IMR-90 (cell line): ENCODE data around the gene LPIN1. TPM values are rescaled to one million over a fixed set of nuclear protein-coding genes. Genes with fewer than 3 reads are reported as not detected.

ENCODE experiments used
- ATAC-seq: fragments of 200-7000 bp; cut with Tn5 transposase; 2 replicates; pipeline ENCODE4 v1.9.1; 2020; ENCODE audit warnings: low read depth, mild to moderate bottlenecking, moderate library complexity
- BruUV-seq: library from RNA; stranded (reverse); fragments of 400-500 nt; replicated peaks from 2 replicates; lab custom pipeline; 2021; lab: Mats Ljungman, UMichigan
- CTCF ChIA-PET: fragments of 300-600 bp; formaldehyde crosslinking; extraction: SDS; loops from one replicate; lab custom pipeline; 2021; ENCODE audit warnings: antibody characterized with exemption; lab: Yijun Ruan, JAX
- POLR2A ChIA-PET: fragments of 300-600 bp; sonication (Branson Sonifier 250); formaldehyde crosslinking; loops from one replicate; lab custom pipeline; 2022; ENCODE audit warnings: antibody characterized with exemption; ENCODE audit not compliant: unreplicated experiment; lab: Charles Lee
- DNase-seq: peaks from one replicate; pipeline ENCODE4 v3.0.0; 2013
- H2AFZ ChIP-seq: replicated peaks from 2 replicates; pipeline ENCODE3; 2013; ENCODE audit warnings: low read length, mild to moderate bottlenecking; ENCODE audit not compliant: poor library complexity
- H2AK5ac ChIP-seq: 2 replicates; pipeline ENCODE4 v1.6.1; 2013; ENCODE audit warnings: low read depth, low read length, inconsistent platforms
- H2AK9ac ChIP-seq: replicated peaks from 2 replicates; pipeline ENCODE3; 2013; ENCODE audit warnings: mild to moderate bottlenecking, low read depth, low read length, moderate library complexity; ENCODE audit not compliant: poor library complexity
- H2BK120ac ChIP-seq: 2 replicates; pipeline ENCODE4 v1.6.1; 2013; ENCODE audit warnings: low read depth, low read length, inconsistent platforms
- H2BK15ac ChIP-seq: 3 replicates; pipeline ENCODE4 v1.6.1; 2013; ENCODE audit warnings: low read depth, low read length, inconsistent platforms
- H2BK20ac ChIP-seq: 2 replicates; pipeline ENCODE4 v1.6.1; 2013; ENCODE audit warnings: low read depth, mild to moderate bottlenecking, inconsistent platforms, low read length, moderate library complexity
- H2BK5ac ChIP-seq: 2 replicates; pipeline ENCODE4 v1.6.1; 2013; ENCODE audit warnings: mild to moderate bottlenecking, low read depth, low read length, inconsistent platforms; ENCODE audit not compliant: poor library complexity, severe bottlenecking
- H3K14ac ChIP-seq: replicated peaks from 2 replicates; pipeline ENCODE4 v1.6.1; 2013; ENCODE audit warnings: low read depth, low read length, inconsistent platforms
- H3K18ac ChIP-seq: 2 replicates; pipeline ENCODE4 v1.6.1; 2013; ENCODE audit warnings: low read depth, low read length, control low read depth
- H3K23ac ChIP-seq: 2 replicates; pipeline ENCODE4 v1.6.1; 2013; ENCODE audit warnings: low read depth, low read length, inconsistent platforms
- H3K27ac ChIP-seq: 2 replicates; pipeline ENCODE4 v1.5.1; 2013; ENCODE audit warnings: mild to moderate bottlenecking, control low read depth, low read length; ENCODE audit not compliant: insufficient read depth
- H3K27me3 ChIP-seq: 2 replicates; pipeline ENCODE4 v1.6.1; 2013; ENCODE audit warnings: low read length; ENCODE audit not compliant: control insufficient read depth, insufficient read depth
- H3K36me3 ChIP-seq: 2 replicates; pipeline ENCODE4 v1.6.1; 2013; ENCODE audit warnings: low read length, mixed read lengths; ENCODE audit not compliant: control insufficient read depth, insufficient read depth
- H3K4ac ChIP-seq: 2 replicates; pipeline ENCODE4 v1.6.1; 2013; ENCODE audit warnings: low read depth, low read length, inconsistent platforms
- H3K4me1 ChIP-seq: 2 replicates; pipeline ENCODE4 v1.6.1; 2013; ENCODE audit warnings: low read length, mixed read lengths; ENCODE audit not compliant: control insufficient read depth, insufficient read depth
- H3K4me2 ChIP-seq: 2 replicates; pipeline ENCODE4 v1.6.1; 2013; ENCODE audit warnings: low read depth, mild to moderate bottlenecking, control low read depth, low read length, moderate library complexity
- H3K4me3 ChIP-seq: 2 replicates; pipeline ENCODE4 v1.5.1; 2013; ENCODE audit warnings: low read depth, mild to moderate bottlenecking, control low read depth, low read length, moderate library complexity; ENCODE audit not compliant: insufficient read depth
- H3K56ac ChIP-seq: 2 replicates; pipeline ENCODE4 v1.6.1; 2013; ENCODE audit warnings: low read length, inconsistent platforms; ENCODE audit not compliant: insufficient read depth; ENCODE audit errors: extremely low read depth
- H3K79me1 ChIP-seq, 2 experiments: 2 replicates each; pipeline ENCODE4 v1.6.1; 2013; ENCODE audit warnings: low read length in 2 of 2, inconsistent platforms in 1 of 2, low read depth in 1 of 2
- H3K9ac ChIP-seq: 2 replicates; pipeline ENCODE4 v1.6.1; 2013; ENCODE audit warnings: low read depth, low read length, control low read depth
- H3K9me1 ChIP-seq: 2 replicates; pipeline ENCODE4 v1.6.1; 2013; ENCODE audit warnings: low read length, inconsistent platforms; ENCODE audit not compliant: insufficient read depth
- H3K9me3 ChIP-seq: 2 replicates; pipeline ENCODE4 v1.6.1; 2013; ENCODE audit warnings: low read length; ENCODE audit not compliant: control insufficient read depth, insufficient read depth
- H4K20me1 ChIP-seq: 2 replicates; pipeline ENCODE4 v1.6.1; 2013; ENCODE audit warnings: low read length, inconsistent platforms; ENCODE audit not compliant: insufficient read depth
- H4K5ac ChIP-seq: 2 replicates; pipeline ENCODE4 v1.6.1; 2013; ENCODE audit warnings: mild to moderate bottlenecking, low read depth, low read length, control low read depth
- H4K8ac ChIP-seq, 2 experiments: 2 replicates each; pipeline ENCODE4 v1.6.1; 2013; ENCODE audit warnings: low read depth in 2 of 2, low read length in 2 of 2, control low read depth in 1 of 2, inconsistent platforms in 1 of 2
- H4K91ac ChIP-seq: 2 replicates; pipeline ENCODE4 v1.6.1; 2013; ENCODE audit warnings: low read depth, low read length, inconsistent platforms; ENCODE audit not compliant: insufficient read depth
- BHLHE40 ChIP-seq: fragments of 150-350 bp; IDR thresholded peaks from 2 replicates; pipeline ENCODE4 v1.6.1; 2016; ENCODE audit warnings: mild to moderate bottlenecking, low read depth, low read length
- CEBPB ChIP-seq: IDR thresholded peaks from 2 replicates; pipeline ENCODE4 v1.6.1; 2012; ENCODE audit warnings: low read depth, low read length, improper control_type of control experiment
- CHD1 ChIP-seq: IDR thresholded peaks from 2 replicates; pipeline ENCODE4 v1.6.1; 2012; ENCODE audit warnings: low read depth, low read length, improper control_type of control experiment
- CTCF ChIP-seq: conservative IDR thresholded peaks from 2 replicates; pipeline ENCODE4 v1.5.1; 2012; ENCODE audit warnings: mild to moderate bottlenecking, low read depth, low read length, improper control_type of control experiment
- ELK1 ChIP-seq: fragments of 150-350 bp; IDR thresholded peaks from 2 replicates; pipeline ENCODE4 v1.6.1; 2016; ENCODE audit warnings: low read depth, mild to moderate bottlenecking, low read length, moderate library complexity, borderline replicate concordance
- FOS ChIP-seq: fragments of 150-350 bp; IDR thresholded peaks from 2 replicates; pipeline ENCODE4 v1.6.1; 2016; ENCODE audit warnings: low read depth, low read length
- MAFK ChIP-seq: IDR thresholded peaks from 2 replicates; pipeline ENCODE4 v1.6.1; 2012; ENCODE audit warnings: low read depth, low read length, improper control_type of control experiment
- MAZ ChIP-seq: IDR thresholded peaks from 2 replicates; pipeline ENCODE4 v1.6.1; 2012; ENCODE audit warnings: low read depth, mild to moderate bottlenecking, low read length, improper control_type of control experiment, moderate library complexity, borderline replicate concordance
- MXI1 ChIP-seq: IDR thresholded peaks from 2 replicates; pipeline ENCODE4 v1.6.1; 2012; ENCODE audit warnings: low read depth, mild to moderate bottlenecking, low read length, moderate library complexity, borderline replicate concordance
- NFE2L2 ChIP-seq: fragments of 150-350 bp; IDR thresholded peaks from 2 replicates; pipeline ENCODE4 v1.6.1; 2016; ENCODE audit warnings: low read depth, mild to moderate bottlenecking, low read length
- POLR2A ChIP-seq: IDR thresholded peaks from 2 replicates; pipeline ENCODE4 v1.6.1; 2012; ENCODE audit warnings: mild to moderate bottlenecking, low read depth, low read length
- RAD21 ChIP-seq: IDR thresholded peaks from 2 replicates; pipeline ENCODE4 v1.6.1; 2012; ENCODE audit warnings: low read length, improper control_type of control experiment
- RCOR1 ChIP-seq: IDR thresholded peaks from 2 replicates; pipeline ENCODE4 v1.6.1; 2012; ENCODE audit warnings: mild to moderate bottlenecking, low read length, improper control_type of control experiment; ENCODE audit not compliant: insufficient replicate concordance
- RFX5 ChIP-seq: IDR thresholded peaks from 2 replicates; pipeline ENCODE4 v1.8.0; 2012; ENCODE audit warnings: low read depth, mild to moderate bottlenecking, low read length, moderate library complexity
- SMC3 ChIP-seq: fragments of 150-350 bp; IDR thresholded peaks from 2 replicates; pipeline ENCODE4 v1.6.1; 2016; ENCODE audit warnings: low read depth, mild to moderate bottlenecking, antibody characterized with exemption, low read length, moderate library complexity
- USF2 ChIP-seq: fragments of 150-350 bp; IDR thresholded peaks from 2 replicates; pipeline ENCODE4 v1.6.1; 2017; ENCODE audit warnings: mild to moderate bottlenecking, antibody characterized with exemption, low read length, low read depth
- WGBS, 2 experiments: methylation state at CpG; one replicate each; pipeline versions ENCODE4 v1.1.5 to v1.1.7; 2013; ENCODE audit warnings: missing lambda C conversion rate in 2 of 2; ENCODE audit not compliant: insufficient read length in 1 of 2; ENCODE audit errors: extremely low coverage in 2 of 2; 5-methylcytosine and 5-hydroxymethylcytosine counted together
- dilution Hi-C: fragments of 300-500 bp; cut with HindIII; formaldehyde crosslinking; loops from one replicate; pipeline ENCODE4 v1.14.3; 2018; ENCODE audit warnings: low sequenced_read_pairs; ENCODE audit not compliant: unreplicated experiment
- in situ Hi-C: fragments of 300-500 bp; cut with MboI; formaldehyde crosslinking; loops from 3 replicates; pipeline ENCODE4 v1.14.3; 2019; ENCODE audit warnings: low sequenced_read_pairs, inconsistent platforms, mixed read lengths
- intact Hi-C: fragments of 100-400 bp; cut with micrococcal nuclease; formaldehyde crosslinking; loops from 2 replicates; pipeline ENCODE4 v1.10.0; 2022
- polyA plus RNA-seq, 3 experiments: library from polyadenylated mRNA; depleted of rRNA; stranded (reverse); fragments of >200 nt; gene quantifications; 2 replicates each; pipeline ENCODE4 v1.2.3, GENCODE V29; 2012; ENCODE audit warnings: low replicate concordance in 1 of 3
- total RNA-seq: library from RNA; depleted of rRNA; stranded (reverse); fragments of >200 nt; gene quantifications from 2 replicates; pipeline ENCODE4 v1.2.3, GENCODE V29; 2012

Gene LPIN1
- total and polyA plus RNA-seq, 2 of the 4 experiments (the other 2 are of a cell fraction): 21.3 to 25.1 TPM

- CTCF ChIA-PET: interaction anchor here (0.9 to 1.8 kb wide), 2 partner anchors 13 to 20 kb away, joined by 3 to 5 read pairs; no protein-coding TSS in a partner anchor
- POLR2A ChIA-PET: no interaction called here
These were observed 12.2 kb downstream of the LPIN1 start for GRCh38 chr2:11758647-11759046.

More at GRCh38 chr2:11758647-11759046, 12.2 kb downstream of the LPIN1 start:
- Histone ChIP-seq H3K4me1 (peaks cover 9% of the 10 kb centered on the region), H3K4ac (no peak overlapping the region), H2AFZ (no peak overlapping the region), H3K18ac (no peak overlapping the region), H4K8ac (no peak overlapping the region), H3K27ac (no peak overlapping the region), H3K9me1 (peaks cover 18% of the 10 kb centered on the region), H3K56ac (no peak overlapping the region), H3K9ac (no peak overlapping the region), H3K36me3 (peaks cover 4% of the 10 kb centered on the region; the same call in 1 of the 2 replicates), H4K91ac (no peak overlapping the region), H3K23ac (no peak overlapping the region), H2BK5ac (no peak overlapping the region), H2BK20ac (no peak overlapping the region), H4K20me1 (peaks cover 31% of the 10 kb centered on the region), H2BK120ac (no peak overlapping the region), H3K9me3 (no peaks in the 10 kb centered on the region), H3K14ac (no peak overlapping the region), H3K79me1 (peaks cover 28 to 58% of the 10 kb centered on the region in 2 experiments), H3K4me3 (no peak overlapping the region), H2AK9ac (no peak overlapping the region), H4K5ac (no peak overlapping the region), H3K4me2 (no peak overlapping the region), H3K27me3 (no peaks in the 10 kb centered on the region), H2BK15ac (no peak overlapping the region), H2AK5ac (no peak overlapping the region)
- BruUV-seq: no TSS peak
- 83% methylated on average over 1 of the region's 4 CpGs; no CpG with 5 or more reads in 1 of the 2 experiments for WGBS, 2 experiments
- dilution Hi-C loops: no loop called here
- no peak for DNase-seq
- no peak for TF ChIP-seq CTCF
- TF ChIP-seq MAFK: no peak
- no peak for TF ChIP-seq MXI1
- no peak for TF ChIP-seq CEBPB
- no peak for TF ChIP-seq RCOR1
- no peak for TF ChIP-seq RFX5
- TF ChIP-seq RAD21: no peak
- no peak for TF ChIP-seq CHD1
- TF ChIP-seq SMC3: no peak
- no peak for TF ChIP-seq USF2
- TF ChIP-seq MAZ: no peak
- TF ChIP-seq ELK1: no peak
- no peak for TF ChIP-seq FOS
- no peak for TF ChIP-seq BHLHE40
- TF ChIP-seq NFE2L2: no peak
- no peak for TF ChIP-seq POLR2A
- in situ Hi-C loops: loop anchor here (25.0 kb wide), 1 partner anchor 621 kb away; a partner anchor contains a TSS
- ATAC-seq: no peak
- intact Hi-C loops: no loop called here
